GM20000 (cell line): ENCODE results near the gene USP2.

Source experiments
- DNase-seq: peaks from one replicate; pipeline ENCODE4 v3.0.0; 2012; ENCODE audit warnings: low spot score
- CTCF ChIP-seq: IDR thresholded peaks from 2 replicates; pipeline ENCODE4 v1.5.1; 2012; ENCODE audit warnings: mild to moderate bottlenecking, control low read depth; ENCODE audit errors: extremely low read depth, missing control alignments

The USP2 gene

GRCh38 chr11:119421941-119422808, 40.7 kb upstream of the USP2 start:
- no peak for TF ChIP-seq CTCF
- peak; percentile 30 for DNase-seq

GRCh38 chr11:119421351-119421750, 39.9 kb upstream of the USP2 start:
- TF ChIP-seq CTCF: no peak
- DNase-seq: peak; percentile 28

- TF ChIP-seq CTCF: no peak
- peak; percentile 1 for DNase-seq
These were observed 39.1 kb upstream of the USP2 start for GRCh38 chr11:119420631-119421030.

- no peak for TF ChIP-seq CTCF
These were observed 38.5 kb upstream of the USP2 start for GRCh38 chr11:119419834-119420492.

GRCh38 chr11:119419246-119419645, 37.8 kb upstream of the USP2 start:
- DNase-seq: peak; percentile 1
- no peak for TF ChIP-seq CTCF

More at GRCh38 chr11:119419834-119420492, 38.5 kb upstream of the USP2 start:
- peak; percentile 3 for DNase-seq

- TF ChIP-seq CTCF: no peak
- no peak for DNase-seq
These were observed 37.3 kb upstream of the USP2 start for GRCh38 chr11:119418759-119419158.
